ENCODE results near the gene CYB5D1.

Gene CYB5D1

GRCh38 chr17:7886227-7887037, 28.6 kb downstream of the CYB5D1 start:
- DNase-seq: peak; percentile 36

GRCh38 chr17:7887038-7887481, 29.3 kb downstream of the CYB5D1 start:
- DNase-seq: no peak

- DNase-seq: peak; percentile 100
These were observed 29.8 kb downstream of the CYB5D1 start for GRCh38 chr17:7887482-7888183.

GRCh38 chr17:7888184-7888920, 30.5 kb downstream of the CYB5D1 start, which contains the start of gene CHD3:
Gene CHD3 (plus strand): TSS chr17:7888789. CDS start chr17:7889001, 212 bp downstream.
- peak; percentile 21 for DNase-seq

GRCh38 chr17:7889166-7889955, 31.6 kb downstream of the CYB5D1 start:
- DNase-seq: peak; percentile 94

GRCh38 chr17:7893187-7893880, 35.5 kb downstream of the CYB5D1 start:
- DNase-seq: no peak

GRCh38 chr17:7894226-7894625, 36.4 kb downstream of the CYB5D1 start:
- no peak for DNase-seq

GRCh38 chr17:7894866-7895265, 37.1 kb downstream of the CYB5D1 start:
- DNase-seq: no peak

- no peak for DNase-seq
These were observed 39.3 kb downstream of the CYB5D1 start for GRCh38 chr17:7897090-7897489.

GRCh38 chr17:7897773-7898172, 40.0 kb downstream of the CYB5D1 start:
- peak; percentile 56 for DNase-seq

- no peak for DNase-seq
These were observed 45.6 kb downstream of the CYB5D1 start for GRCh38 chr17:7903154-7904103.

- DNase-seq: no peak
These were observed 51.3 kb downstream of the CYB5D1 start for GRCh38 chr17:7909089-7909488.

GRCh38 chr17:7910281-7910680, 52.5 kb downstream of the CYB5D1 start:
- DNase-seq: no peak

GRCh38 chr17:7910711-7911110, 52.9 kb downstream of the CYB5D1 start:
- DNase-seq: no peak

GRCh38 chr17:7911116-7911515, 53.3 kb downstream of the CYB5D1 start:
- no peak for DNase-seq

Data from fibroblast of skin of scalp (primary cell).